Measurements from ENCODE around the gene IFT27.

The IFT27 gene

DNA sequence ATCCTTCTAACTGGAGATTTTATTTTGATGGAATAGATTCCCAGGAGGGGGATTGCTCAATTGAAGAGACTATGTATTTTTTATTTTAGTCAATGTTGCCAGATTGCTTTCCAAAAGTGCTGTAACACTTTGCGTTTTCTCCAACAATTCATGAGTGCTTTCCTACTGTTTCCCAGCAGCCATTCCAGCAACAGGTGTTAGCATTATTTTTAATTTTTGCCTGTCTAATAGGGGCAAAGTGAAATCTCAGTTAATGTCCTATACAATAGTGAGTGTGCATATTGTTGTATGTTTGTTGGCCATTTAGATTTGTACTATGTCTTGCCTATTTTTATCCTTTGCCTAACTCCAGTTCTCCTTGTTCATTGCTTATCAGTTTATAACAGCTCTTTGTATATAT, 60.3 kb downstream of the IFT27 start:
- no peak for DNase-seq

- no peak for DNase-seq
Measured at GRCh38 chr22:36714110-36714509, 61.8 kb downstream of the IFT27 start.

- DNase-seq, result no peak
Measured at GRCh38 chr22:36713436-36713835, 62.5 kb downstream of the IFT27 start.

Measured in bone marrow (tissue), 2 donors.